T-helper 1 cell treated with Interleukin-12 subunit alpha and Interleukin-12 subunit beta and Interleukin-4 antibody, amounts not matched to agents 30 μg/mL and 1 μg/mL, for 36 hours (primary cell): ENCODE data around the gene AMIGO3.
A peak's percentile ranks its signal among the peaks of the same experiment; 100 is the strongest.

Source experiments
- H3K27ac Mint-ChIP-seq: one replicate; pipeline ENCODE4 v1.8.0; 2021; ENCODE audit warnings: mild to moderate bottlenecking, mixed read lengths
- H3K27me3 Mint-ChIP-seq: one replicate; pipeline ENCODE4 v1.8.0; 2021; ENCODE audit warnings: low read depth, mixed read lengths
- H3K36me3 Mint-ChIP-seq: one replicate; pipeline ENCODE4 v1.8.0; 2021; ENCODE audit warnings: low read depth, mixed read lengths
- H3K4me1 Mint-ChIP-seq: one replicate; pipeline ENCODE4 v1.8.0; 2021; ENCODE audit warnings: low read depth, mixed read lengths
- H3K4me3 Mint-ChIP-seq: one replicate; pipeline ENCODE4 v1.8.0; 2021; ENCODE audit warnings: mild to moderate bottlenecking, moderate library complexity, mixed read lengths
- H3K9me3 Mint-ChIP-seq: one replicate; pipeline ENCODE4 v1.8.0; 2021; ENCODE audit warnings: mixed read lengths

The AMIGO3 gene

DNA sequence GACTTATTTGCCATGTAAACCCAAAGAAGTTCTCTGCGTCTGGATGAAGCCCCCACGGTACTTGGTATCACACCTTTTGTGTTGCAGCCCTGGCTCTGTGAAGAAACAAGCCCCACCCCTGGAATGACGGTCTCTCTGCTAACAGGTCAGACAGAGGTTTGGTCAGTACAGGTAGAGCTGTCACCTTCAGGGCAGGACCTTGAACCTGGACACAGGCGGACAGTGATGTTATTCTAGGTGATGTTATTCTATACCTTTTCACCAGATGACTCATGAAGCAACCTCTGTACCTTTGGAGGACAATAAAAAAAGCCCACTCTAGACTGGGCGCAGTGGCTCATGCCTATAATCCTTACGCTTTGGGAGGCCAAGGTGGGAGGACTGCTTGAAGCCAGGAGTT lies 15.3 kb upstream of the AMIGO3 start:
- H3K36me3 Mint-ChIP-seq: peaks cover 31% of the 10 kb centered on the region
- no peak overlapping the region for H3K27ac Mint-ChIP-seq
- no peaks in the 10 kb centered on the region for H3K9me3 Mint-ChIP-seq
- peaks cover 4% of the 10 kb centered on the region for H3K4me1 Mint-ChIP-seq
- H3K27me3 Mint-ChIP-seq: no peaks in the 10 kb centered on the region
- no peak overlapping the region for H3K4me3 Mint-ChIP-seq

DNA sequence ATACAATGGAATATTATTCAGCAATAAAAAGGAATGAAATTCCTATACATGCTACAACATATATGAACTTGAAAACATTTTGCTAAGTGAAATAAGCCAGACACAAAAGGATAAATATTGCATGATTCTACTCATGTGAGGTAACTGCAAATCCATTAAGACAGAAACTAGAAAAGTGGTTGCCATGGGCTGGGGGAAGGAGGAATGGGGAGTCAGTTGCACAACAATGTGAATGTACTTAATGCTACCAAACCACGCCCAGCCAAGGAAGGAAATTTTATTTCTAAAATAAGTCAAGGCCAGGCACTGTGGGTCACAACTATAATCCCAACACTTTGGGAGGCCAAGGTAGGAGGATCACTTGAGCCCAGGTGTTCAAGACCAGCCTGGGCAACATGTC lies 14.1 kb upstream of the AMIGO3 start:
- Mint-ChIP-seq H3K27ac (no peak overlapping the region), H3K4me1 (peaks cover under 1% of the 10 kb centered on the region), H3K27me3 (no peaks in the 10 kb centered on the region), H3K4me3 (no peak overlapping the region), H3K9me3 (no peaks in the 10 kb centered on the region), H3K36me3 (peaks cover 28% of the 10 kb centered on the region)

DNA sequence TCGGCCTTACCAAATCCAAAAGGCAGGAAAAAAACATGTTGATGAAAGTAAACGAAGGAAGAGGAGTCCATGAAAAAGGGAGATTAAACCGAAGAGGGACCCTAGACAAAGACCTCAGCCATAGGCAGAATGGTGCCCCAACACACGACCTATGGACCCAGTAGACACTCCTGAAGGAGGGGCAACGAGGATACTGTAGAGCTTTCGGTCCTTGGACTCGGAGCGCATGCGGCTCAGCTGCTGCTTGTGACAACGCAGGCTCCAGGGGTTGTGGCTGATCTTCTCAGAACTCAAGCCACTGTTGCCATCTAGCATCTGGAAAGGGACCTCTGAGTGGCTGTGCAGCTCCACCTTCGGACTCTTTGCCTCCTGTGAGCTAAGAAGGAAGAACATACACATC lies 13.1 kb upstream of the AMIGO3 start:
- Mint-ChIP-seq H3K36me3 (peaks cover 25% of the 10 kb centered on the region), H3K27me3 (no peaks in the 10 kb centered on the region), H3K27ac (no peak overlapping the region), H3K4me3 (no peak overlapping the region), H3K4me1 (no peaks in the 10 kb centered on the region), H3K9me3 (no peaks in the 10 kb centered on the region)

DNA sequence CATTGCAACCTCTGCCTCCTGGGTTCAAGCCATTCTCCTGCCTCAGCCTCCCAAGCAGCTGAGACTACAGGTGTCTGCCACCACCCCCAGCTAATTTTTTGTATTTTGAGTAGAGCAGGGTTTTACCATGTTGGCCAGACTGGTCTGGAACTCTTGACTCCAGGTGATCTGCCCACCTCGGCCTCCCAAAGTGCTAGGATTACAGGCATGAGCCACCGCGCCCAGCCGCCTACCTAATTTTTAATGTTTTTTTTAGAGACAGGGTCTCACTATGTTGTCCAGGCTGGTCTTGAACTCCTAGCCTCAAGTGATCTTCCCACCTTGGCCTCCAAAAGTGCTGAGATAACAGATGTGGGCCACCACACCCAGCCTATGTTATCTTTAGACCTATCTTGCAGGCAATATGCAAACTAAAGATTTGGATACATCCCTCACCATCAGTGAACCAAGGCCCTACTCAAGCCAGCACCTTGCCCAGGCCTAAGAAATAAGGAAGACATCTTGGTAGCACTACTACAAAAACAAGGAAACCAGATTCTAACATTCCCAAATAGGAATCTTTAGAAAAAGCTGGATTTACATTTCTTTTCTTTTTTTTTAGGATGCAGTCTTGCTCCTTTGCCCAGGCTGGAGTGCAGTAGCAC lies 10.6 kb upstream of the AMIGO3 start:
- Mint-ChIP-seq H3K9me3 (no peaks in the 10 kb centered on the region), H3K36me3 (peaks cover 21% of the 10 kb centered on the region), H3K27ac (no peak overlapping the region), H3K27me3 (no peaks in the 10 kb centered on the region), H3K4me3 (no peak overlapping the region), H3K4me1 (no peaks in the 10 kb centered on the region)

- Mint-ChIP-seq H3K9me3 (no peaks in the 10 kb centered on the region), H3K27me3 (no peaks in the 10 kb centered on the region), H3K4me1 (peaks cover 8% of the 10 kb centered on the region), H3K27ac (no peak overlapping the region), H3K4me3 (no peak overlapping the region), H3K36me3 (peaks cover 21% of the 10 kb centered on the region)
Measured at GRCh38 chr3:49727924-49728361, 8.5 kb upstream of the AMIGO3 start.

DNA sequence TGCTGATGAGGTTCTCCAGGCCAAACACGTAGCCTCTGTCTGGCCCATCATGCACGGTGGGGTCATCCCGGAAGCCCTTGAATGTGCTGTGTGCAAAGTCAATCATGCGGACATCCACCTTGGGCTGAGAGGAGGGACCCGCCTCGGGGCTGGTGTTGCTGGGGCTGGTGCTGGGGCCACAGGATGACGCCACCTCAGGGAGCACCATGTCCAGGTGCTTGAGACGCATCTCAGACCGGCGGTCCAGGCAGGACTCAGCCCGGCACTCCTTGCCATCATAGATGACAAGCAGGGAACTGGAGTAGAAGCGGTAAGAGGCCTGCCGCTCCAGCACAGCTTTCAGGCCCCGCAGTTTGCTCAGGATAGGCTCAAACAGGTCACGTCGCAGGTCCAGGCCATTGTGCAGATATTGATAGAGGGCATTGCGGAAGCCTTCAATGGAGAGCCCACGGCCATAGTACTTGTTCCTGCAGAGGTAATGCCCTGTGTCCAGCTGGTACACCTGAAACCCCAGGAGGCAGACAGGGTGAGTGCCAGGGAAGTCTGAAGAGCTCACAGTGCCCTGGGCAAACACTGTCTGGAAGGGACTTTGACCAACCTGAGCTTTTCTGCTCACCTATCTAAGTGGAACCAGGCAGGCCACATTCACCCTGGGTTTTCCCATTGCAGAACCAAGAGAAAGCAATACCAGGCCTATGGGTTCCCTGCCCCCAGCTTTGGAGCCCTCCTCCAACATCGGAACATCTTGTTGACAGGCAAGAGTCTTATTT lies 7.9 kb upstream of the AMIGO3 start:
- no peaks in the 10 kb centered on the region for H3K9me3 Mint-ChIP-seq
- peaks cover 21% of the 10 kb centered on the region for H3K36me3 Mint-ChIP-seq
- H3K4me3 Mint-ChIP-seq: no peak overlapping the region
- H3K27ac Mint-ChIP-seq: no peak overlapping the region
- H3K27me3 Mint-ChIP-seq: no peaks in the 10 kb centered on the region
- H3K4me1 Mint-ChIP-seq: peaks cover 12% of the 10 kb centered on the region

GRCh38 chr3:49725906-49726681 lies 6.6 kb upstream of the AMIGO3 start:
- no peak overlapping the region for H3K4me3 Mint-ChIP-seq
- H3K36me3 Mint-ChIP-seq: peaks cover 22% of the 10 kb centered on the region

GRCh38 chr3:49724586-49724985 lies 5.1 kb upstream of the AMIGO3 start:
- Mint-ChIP-seq H3K4me1 (peaks cover 22% of the 10 kb centered on the region), H3K4me3 (peak overlapping the region; percentile 94), H3K27me3 (no peaks in the 10 kb centered on the region), H3K36me3 (peaks cover 25% of the 10 kb centered on the region), H3K27ac (peak overlapping the region; percentile 96), H3K9me3 (no peaks in the 10 kb centered on the region)

More at GRCh38 chr3:49725906-49726681, 6.6 kb upstream of the AMIGO3 start:
- H3K27ac Mint-ChIP-seq: peak overlapping the region; percentile 57
- no peaks in the 10 kb centered on the region for H3K9me3 Mint-ChIP-seq
- no peaks in the 10 kb centered on the region for H3K27me3 Mint-ChIP-seq
- peaks cover 15% of the 10 kb centered on the region for H3K4me1 Mint-ChIP-seq

- H3K36me3 Mint-ChIP-seq: peaks cover 25% of the 10 kb centered on the region
- no peaks in the 10 kb centered on the region for H3K27me3 Mint-ChIP-seq
- H3K27ac Mint-ChIP-seq: peak within 1 kb of the TSS; percentile 96
- H3K4me3 Mint-ChIP-seq: peak within 1 kb of the TSS; percentile 94
- H3K9me3 Mint-ChIP-seq: no peaks in the 10 kb centered on the region
- peaks cover 29% of the 10 kb centered on the region for H3K4me1 Mint-ChIP-seq
Measured at GRCh38 chr3:49723628-49724551, 4.4 kb upstream of the AMIGO3 start, which contains the start of gene GMPPB. Gene GMPPB, minus strand, starts transcription at chr3:49723951. Its CDS starts 225 bp downstream, at chr3:49723726.

DNA sequence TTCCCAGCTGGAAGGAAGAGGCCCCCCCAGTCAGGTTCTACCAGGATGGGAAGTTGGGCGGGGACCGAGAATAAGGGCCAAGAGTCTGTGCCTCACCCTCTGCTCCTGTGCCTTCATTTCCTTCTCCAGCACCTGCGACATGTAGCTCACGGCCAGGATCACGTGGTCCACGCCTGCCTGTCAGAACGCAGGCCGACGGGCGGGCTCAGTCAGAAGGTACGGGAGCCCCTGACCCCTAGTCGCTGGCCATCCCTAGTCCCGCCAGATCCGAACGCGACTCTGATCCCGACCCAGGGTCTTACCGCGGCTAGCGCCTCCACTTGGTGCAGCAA lies 3.8 kb upstream of the AMIGO3 start:
- Mint-ChIP-seq H3K36me3 (peaks cover 24% of the 10 kb centered on the region), H3K4me1 (peaks cover 34% of the 10 kb centered on the region), H3K27me3 (no peaks in the 10 kb centered on the region), H3K27ac (peak overlapping the region; percentile 96), H3K4me3 (peak overlapping the region; percentile 94), H3K9me3 (no peaks in the 10 kb centered on the region)

DNA sequence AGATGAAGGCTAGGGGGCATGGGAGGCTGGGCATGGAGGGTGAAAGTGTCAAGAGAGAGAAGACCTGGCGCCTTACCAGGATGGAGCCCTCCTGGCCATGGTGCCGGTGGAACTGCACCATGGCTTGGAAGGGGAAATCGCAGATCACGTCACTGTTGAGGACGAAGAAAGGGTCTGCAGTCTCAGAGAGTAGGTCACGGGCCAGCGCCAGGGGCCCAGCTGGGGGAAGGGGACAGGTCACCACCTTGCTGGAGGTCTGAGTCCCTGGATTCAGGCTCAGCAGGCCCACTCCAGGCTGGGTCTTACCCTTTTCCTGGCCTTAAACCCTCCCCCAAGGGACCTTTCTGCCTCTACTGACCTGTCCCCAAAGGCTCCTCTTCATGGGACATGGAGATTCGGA lies 3.4 kb upstream of the AMIGO3 start:
- H3K27ac Mint-ChIP-seq: peak overlapping the region; percentile 96
- no peaks in the 10 kb centered on the region for H3K27me3 Mint-ChIP-seq
- H3K36me3 Mint-ChIP-seq: peaks cover 21% of the 10 kb centered on the region
- no peaks in the 10 kb centered on the region for H3K9me3 Mint-ChIP-seq
- peak overlapping the region; percentile 94 for H3K4me3 Mint-ChIP-seq
- H3K4me1 Mint-ChIP-seq: peaks cover 34% of the 10 kb centered on the region

GRCh38 chr3:49721896-49722781 lies 2.7 kb upstream of the AMIGO3 start:
- Mint-ChIP-seq H3K9me3 (no peaks in the 10 kb centered on the region), H3K4me3 (peak overlapping the region; percentile 94), H3K27me3 (no peaks in the 10 kb centered on the region), H3K4me1 (peaks cover 34% of the 10 kb centered on the region), H3K27ac (peak overlapping the region; percentile 96), H3K36me3 (peaks cover 17% of the 10 kb centered on the region)

DNA sequence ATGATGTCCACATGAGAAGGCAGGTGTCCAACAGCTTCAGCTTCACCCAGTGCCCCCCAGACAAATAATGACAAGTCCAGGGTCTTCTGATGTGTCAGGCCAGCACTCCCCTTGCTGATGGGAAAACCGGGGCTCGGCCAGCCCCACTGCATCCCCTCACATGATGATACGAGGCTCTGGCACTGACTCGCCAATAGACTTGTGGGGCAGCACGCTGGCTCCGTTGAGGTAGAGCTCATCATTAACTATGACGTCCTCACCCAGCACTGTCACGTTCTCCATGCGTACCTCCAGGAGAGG lies 2.1 kb upstream of the AMIGO3 start:
- Mint-ChIP-seq H3K4me1 (peaks cover 34% of the 10 kb centered on the region), H3K4me3 (no peak overlapping the region), H3K36me3 (peaks cover 17% of the 10 kb centered on the region), H3K27me3 (no peaks in the 10 kb centered on the region), H3K9me3 (no peaks in the 10 kb centered on the region), H3K27ac (no peak overlapping the region)
